ENCODE results near the gene KIAA1958. TPM values are rescaled to one million over a fixed set of nuclear protein-coding genes. Genes with fewer than 3 reads are reported as not detected.

Gene KIAA1958, protein sequence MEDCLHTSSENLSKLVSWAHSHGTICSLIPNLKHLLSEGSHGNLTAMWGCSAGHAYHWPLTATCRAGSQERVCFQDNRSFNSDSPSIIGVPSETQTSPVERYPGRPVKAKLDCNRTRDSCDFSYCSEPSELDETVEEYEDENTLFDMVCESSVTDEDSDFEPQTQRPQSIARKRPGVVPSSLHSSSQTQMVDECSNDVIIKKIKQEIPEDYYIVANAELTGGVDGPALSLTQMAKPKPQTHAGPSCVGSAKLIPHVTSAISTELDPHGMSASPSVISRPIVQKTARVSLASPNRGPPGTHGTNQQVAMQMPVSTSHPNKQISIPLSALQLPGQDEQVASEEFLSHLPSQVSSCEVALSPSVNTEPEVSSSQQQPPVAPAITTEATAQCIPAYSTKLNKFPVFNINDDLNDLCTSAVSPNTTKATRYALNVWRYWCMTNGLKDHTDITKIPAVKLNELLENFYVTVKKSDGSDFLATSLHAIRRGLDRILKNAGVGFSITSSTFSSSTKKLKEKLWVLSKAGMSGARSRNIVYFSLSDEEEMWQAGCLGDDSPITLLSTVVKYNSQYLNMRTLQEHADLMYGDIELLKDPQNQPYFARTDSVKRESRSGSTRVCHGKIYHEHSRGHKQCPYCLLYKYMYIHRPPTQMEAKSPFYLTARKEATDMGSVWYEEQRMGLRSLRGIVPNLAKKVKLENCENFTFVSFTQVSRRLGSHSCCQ
- total RNA-seq, result 1.7 and 1.8 TPM in 2 replicates

DNA sequence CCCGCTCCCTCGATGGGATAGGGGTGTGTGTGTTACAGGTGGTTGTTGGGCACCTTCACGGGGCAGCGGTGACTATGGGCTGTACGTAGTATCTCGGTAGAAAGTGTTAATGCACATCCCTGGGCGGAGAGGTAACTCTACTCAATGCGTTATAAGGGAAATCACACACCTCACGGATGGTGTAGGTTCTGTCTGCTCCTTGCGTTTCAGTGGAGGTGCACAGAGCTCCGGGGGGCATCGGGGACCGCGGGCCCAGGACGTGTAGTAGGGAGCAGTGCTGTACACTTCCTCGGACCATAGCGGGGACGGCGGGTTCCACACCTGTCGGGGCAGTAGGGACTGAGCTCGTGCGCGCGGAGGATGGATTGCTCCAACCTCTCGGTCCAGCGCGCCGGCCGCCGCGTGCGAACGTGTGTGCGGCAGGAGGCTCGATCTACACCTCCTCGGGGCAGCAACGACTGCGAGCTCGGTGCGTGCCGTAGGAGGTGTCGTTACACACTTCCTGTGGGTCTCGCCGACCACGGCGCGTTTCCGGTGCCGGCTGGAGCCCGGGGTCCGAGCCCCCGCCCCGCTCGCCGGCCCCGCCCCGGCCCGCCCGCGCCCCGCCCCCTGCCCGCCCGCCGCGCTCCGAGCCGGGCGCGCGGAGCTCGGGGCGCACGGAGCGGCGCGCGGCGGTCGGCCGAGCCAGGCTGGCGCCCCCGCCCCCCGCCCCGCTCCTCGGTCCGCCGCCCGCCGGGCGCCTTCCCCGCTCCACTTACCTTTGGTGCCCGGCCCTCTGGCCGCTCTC, at the start of gene KIAA1958:
TSS of gene KIAA1958 (plus strand) at position 607 of the 787 bp plus-strand sequence. CDS start 87,254 bp downstream, outside the sequence.

DNA sequence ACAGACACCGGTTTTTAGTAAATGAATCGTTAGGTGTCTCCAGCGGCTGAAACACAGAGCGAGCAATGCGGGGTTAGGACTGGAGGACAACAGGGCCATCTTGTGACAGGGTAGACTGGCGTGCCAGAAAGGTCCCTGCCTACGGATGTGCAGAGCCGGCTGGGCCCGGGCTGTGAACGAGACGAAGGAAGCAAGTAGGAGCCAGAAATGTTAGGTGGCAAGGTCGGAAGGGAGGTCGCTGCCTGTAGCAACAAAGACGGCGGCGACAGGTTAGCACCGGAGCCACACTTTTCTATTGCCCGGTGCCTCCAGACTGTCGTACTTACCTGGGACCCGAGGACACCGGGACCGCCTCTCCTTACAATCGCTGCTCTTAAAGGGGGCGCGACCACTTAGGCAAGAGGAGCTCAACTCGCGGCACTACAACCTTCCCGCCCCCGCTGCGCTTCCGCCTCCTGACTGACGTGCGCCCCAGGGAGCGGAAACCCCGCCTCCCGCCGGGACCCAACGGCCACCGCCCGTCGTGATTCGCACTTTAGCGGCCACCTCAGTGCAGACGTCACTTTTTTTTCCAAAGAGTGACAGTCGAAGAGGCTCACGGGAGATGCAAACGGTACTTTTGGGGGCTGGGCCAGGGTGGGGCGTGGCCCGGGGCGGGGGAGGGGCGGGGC, 231.2 kb downstream of the KIAA1958 start, which contains the start of gene INIP:
TSS of gene INIP (minus strand) at position 457 of the 671 bp plus-strand sequence. CDS start 1,632 bp downstream, outside the sequence.

Other genes with a start within 250 kb of the KIAA1958 start
- 44.4 and 50.8 TPM in 2 replicates for gene PTBP3, start 153.2 kb upstream of the KIAA1958 start, total RNA-seq
- gene HSDL2, start 106.7 kb upstream of the KIAA1958 start, total RNA-seq, result 61.4 and 62.9 TPM in 2 replicates
- gene INIP, start 231.3 kb downstream of the KIAA1958 start, total RNA-seq, result 22.6 and 32.4 TPM in 2 replicates

All from articular chondrocyte of knee joint (primary cell).